Keratinocyte (primary cell): ENCODE measurements around the gene SFSWAP. TPM values are rescaled to one million over a fixed set of nuclear protein-coding genes. Genes with fewer than 3 reads are reported as not detected.
"Not testable (repeated sequence)": the region's sequence is repeated elsewhere in the genome, so short reads cannot be mapped to it uniquely, and the experiment has no call there.

Experiments
- DNase-seq: peaks from one replicate; pipeline ENCODE4 v3.0.0-alpha.2; 2011; ENCODE audit warnings: low read depth, missing footprints, low spot score
- FAIRE-seq: peaks from 2 replicates; lab custom pipeline; 2011; peaks lifted over from hg19 to GRCh38; lab: Jason Lieb, UNC
- H2AFZ ChIP-seq: 2 replicates; pipeline ENCODE4 v1.6.0; 2012; ENCODE audit warnings: low read length, control low read depth, inconsistent platforms; ENCODE audit not compliant: control insufficient read depth
- H3K27ac ChIP-seq: 2 replicates; pipeline ENCODE4 v1.5.1; 2011; ENCODE audit warnings: low read length; ENCODE audit not compliant: control insufficient read depth, insufficient read depth
- H3K27me3 ChIP-seq: 3 replicates; pipeline ENCODE4 v1.6.0; 2011; ENCODE audit warnings: low read length; ENCODE audit not compliant: control insufficient read depth, insufficient read depth; ENCODE audit errors: extremely low read depth
- H3K36me3 ChIP-seq, 2 experiments: 2 replicates in 1 of 2; 3 replicates in 1 of 2; pipeline ENCODE4 v1.5.1; 2011; ENCODE audit warnings: low read length in 2 of 2, mild to moderate bottlenecking in 1 of 2; ENCODE audit not compliant: control insufficient read depth in 2 of 2, insufficient read depth in 2 of 2; ENCODE audit errors: extremely low read depth in 1 of 2
- H3K4me1 ChIP-seq: 3 replicates; pipeline ENCODE4 v1.5.1; 2011; ENCODE audit warnings: low read length; ENCODE audit not compliant: control insufficient read depth, insufficient read depth; ENCODE audit errors: extremely low read depth
- H3K4me2 ChIP-seq: 3 replicates; pipeline ENCODE4 v1.6.0; 2011; ENCODE audit warnings: low read depth, low read length; ENCODE audit not compliant: control insufficient read depth, insufficient read depth; ENCODE audit errors: extremely low read depth
- H3K4me3 ChIP-seq, 3 experiments: fragments of 200-600 bp in 1 of 3; sonication (generic) in 1 of 3; 2 replicates in 2 of 3; 3 replicates in 1 of 3; pipeline ENCODE4 v1.5.1; 2011 to 2016; ENCODE audit warnings: low read length in 3 of 3, mild to moderate bottlenecking in 3 of 3, control low read depth in 2 of 3, inconsistent platforms in 1 of 3, low read depth in 1 of 3, mixed read lengths in 1 of 3, mixed run types in 1 of 3, moderate library complexity in 1 of 3; ENCODE audit not compliant: control insufficient read depth in 2 of 3, insufficient read depth in 2 of 3; ENCODE audit errors: extremely low read depth in 1 of 3
- H3K79me2 ChIP-seq: 2 replicates; pipeline ENCODE4 v1.6.0; 2012; ENCODE audit warnings: low read length; ENCODE audit not compliant: control insufficient read depth, insufficient read depth
- H3K9ac ChIP-seq: 3 replicates; pipeline ENCODE4 v1.6.0; 2011; ENCODE audit warnings: low read length; ENCODE audit not compliant: control insufficient read depth, insufficient read depth; ENCODE audit errors: extremely low read depth
- H3K9me1 ChIP-seq: 3 replicates; pipeline ENCODE4 v1.6.0; 2011; ENCODE audit warnings: low read length; ENCODE audit not compliant: control insufficient read depth, insufficient read depth; ENCODE audit errors: extremely low read depth
- H3K9me3 ChIP-seq: 2 replicates; pipeline ENCODE4 v1.5.1; 2012; ENCODE audit warnings: low read depth, low read length; ENCODE audit not compliant: control insufficient read depth
- H4K20me1 ChIP-seq: 3 replicates; pipeline ENCODE4 v1.6.0; 2011; ENCODE audit warnings: low read length; ENCODE audit not compliant: control insufficient read depth, insufficient read depth; ENCODE audit errors: extremely low read depth
- dilution Hi-C: fragments of 300-500 bp; cut with MboI; formaldehyde crosslinking; loops from one replicate; pipeline ENCODE4 v1.7.0; 2020; ENCODE audit warnings: low sequenced_read_pairs; ENCODE audit not compliant: extremely low pct_ligation_motif_present
- polyA plus RNA-seq, 5 experiments: library from polyadenylated mRNA; depleted of rRNA in 3 of 5; stranded (reverse) in 3 of 5; stranded (forward) in 1 of 5; unstranded in 1 of 5; fragments of >200 nt; gene quantifications; 1 replicate in 1 of 5; 2 replicates in 3 of 5; 3 replicates in 1 of 5; pipeline versions ENCODE4 v1.2.1 to v1.2.3, GENCODE V29; 2011 to 2012; ENCODE audit warnings: missing spikeins in 2 of 5, low read depth in 1 of 5, low replicate concordance in 1 of 5

The SFSWAP gene
- polyA plus RNA-seq, 1 donor (not counting 4 experiments of a cell fraction or from before 2014, with no cell fraction given) = 13.1 TPM

GRCh38 chr12:131679186-131679585 is 31.7 kb upstream of the SFSWAP start:
- H3K4me2 ChIP-seq, H3K9ac ChIP-seq, H3K9me1 ChIP-seq, H3K27me3 ChIP-seq, H3K9me3 ChIP-seq, H3K27ac ChIP-seq, H3K79me2 ChIP-seq, H3K36me3 ChIP-seq, FAIRE-seq, DNase-seq, H2AFZ ChIP-seq, H4K20me1 ChIP-seq, H3K4me3 ChIP-seq, H3K4me1 ChIP-seq, dilution Hi-C loops: not testable (repeated sequence)

GRCh38 chr12:131679816-131680215 is 31.1 kb upstream of the SFSWAP start:
- H3K9me1 ChIP-seq, DNase-seq, dilution Hi-C loops, H3K36me3 ChIP-seq, H4K20me1 ChIP-seq, H3K9ac ChIP-seq, H2AFZ ChIP-seq, H3K4me1 ChIP-seq, H3K9me3 ChIP-seq, H3K79me2 ChIP-seq, H3K27ac ChIP-seq, H3K4me3 ChIP-seq, H3K4me2 ChIP-seq, FAIRE-seq, H3K27me3 ChIP-seq: not testable (repeated sequence)

DNA sequence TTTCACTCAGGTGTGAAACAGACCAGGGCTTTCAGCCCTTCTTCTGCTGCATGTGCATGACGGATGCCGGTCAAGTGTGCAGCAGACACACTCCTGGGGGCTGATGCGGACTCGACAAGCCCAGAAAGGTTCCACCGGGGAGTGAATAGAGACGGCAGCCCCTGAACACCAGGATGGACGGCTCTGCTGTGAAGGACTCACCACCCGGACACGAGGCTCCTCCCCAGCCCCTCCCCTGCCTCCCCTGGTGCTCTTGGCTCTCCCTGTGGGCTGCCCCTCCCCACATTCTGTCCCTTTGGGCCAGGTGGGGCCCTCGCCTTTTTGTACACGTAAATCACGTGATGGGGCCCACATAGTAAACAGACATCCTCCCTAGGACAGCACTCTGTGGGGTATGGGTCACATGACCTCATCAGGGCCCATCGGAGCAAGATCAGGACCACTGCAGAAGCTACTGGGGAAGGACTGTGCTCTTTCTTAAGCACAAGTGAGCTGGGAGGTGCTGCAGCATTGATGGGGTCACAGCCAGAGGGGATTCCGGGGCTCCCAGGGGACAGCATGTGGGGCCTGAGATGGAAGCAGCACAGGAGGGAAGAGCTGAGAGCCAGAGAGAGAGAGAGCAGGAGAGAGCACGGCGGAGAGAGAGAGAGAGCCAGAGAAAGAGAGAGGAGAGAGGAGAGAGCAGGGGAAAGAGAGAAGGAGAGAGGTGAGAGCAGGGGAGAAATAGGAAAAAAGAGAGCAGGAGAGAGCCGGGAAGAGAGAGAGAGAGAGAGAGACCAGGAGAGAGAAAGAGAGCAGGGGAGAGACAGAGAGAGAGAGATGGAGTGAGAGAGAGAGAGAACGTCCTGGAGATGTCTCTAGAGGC is 30.3 kb upstream of the SFSWAP start:
- H3K9me1 ChIP-seq, FAIRE-seq, H3K4me2 ChIP-seq, H3K9me3 ChIP-seq, DNase-seq, H3K27ac ChIP-seq, dilution Hi-C loops, H3K36me3 ChIP-seq, H3K4me1 ChIP-seq, H3K79me2 ChIP-seq, H3K9ac ChIP-seq, H4K20me1 ChIP-seq, H3K27me3 ChIP-seq, H2AFZ ChIP-seq, H3K4me3 ChIP-seq: not testable (repeated sequence)
